Measurements from ENCODE around the gene SRCAP.

The SRCAP gene

GRCh38 chr16:30766206-30766932 lies 67.4 kb downstream of the SRCAP start:
- TF ChIP-seq CTCF (conservative IDR thresholded peaks at IDR 0.05; ENCODE audit: low read length): no peak
- no peak for DNase-seq (ENCODE audit: low read depth)
- no peak overlapping the region for H3K4me3 ChIP-seq (ENCODE audit: low read length)

GRCh38 chr16:30766933-30767284 lies 67.9 kb downstream of the SRCAP start:
- no peak for DNase-seq (ENCODE audit: low read depth)
- no peak overlapping the region for H3K4me3 ChIP-seq (ENCODE audit: low read length)
- TF ChIP-seq CTCF (conservative IDR thresholded peaks at IDR 0.05; ENCODE audit: low read length): no peak

- no peak for TF ChIP-seq CTCF (conservative IDR thresholded peaks at IDR 0.05; ENCODE audit: low read length)
Observed at GRCh38 chr16:30767767-30768465, 68.9 kb downstream of the SRCAP start.

GRCh38 chr16:30768583-30769181 lies 69.7 kb downstream of the SRCAP start:
- TF ChIP-seq CTCF (conservative IDR thresholded peaks at IDR 0.05; ENCODE audit: low read length): no peak
- no peak overlapping the region for H3K4me3 ChIP-seq (ENCODE audit: low read length)
- no peak for DNase-seq (ENCODE audit: low read depth)

More at GRCh38 chr16:30767767-30768465, 68.9 kb downstream of the SRCAP start:
- DNase-seq (ENCODE audit: low read depth): no peak
- no peak overlapping the region for H3K4me3 ChIP-seq (ENCODE audit: low read length)

GRCh38 chr16:30769379-30770089 lies 70.6 kb downstream of the SRCAP start:
- no peak for TF ChIP-seq CTCF (conservative IDR thresholded peaks at IDR 0.05; ENCODE audit: low read length)
- no peak for DNase-seq (ENCODE audit: low read depth)
- no peak overlapping the region for H3K4me3 ChIP-seq (ENCODE audit: low read length)

- no peak overlapping the region for H3K4me3 ChIP-seq (ENCODE audit: low read length)
- TF ChIP-seq CTCF (conservative IDR thresholded peaks at IDR 0.05; ENCODE audit: low read length): no peak
Observed at GRCh38 chr16:30771726-30772125, 72.8 kb downstream of the SRCAP start.

More at GRCh38 chr16:30771726-30772125, 72.8 kb downstream of the SRCAP start:
- no peak for DNase-seq (ENCODE audit: low read depth)

All from AG10803 (cell line).